Measurements from ENCODE around the gene RBCK1. TPM values are rescaled to one million over a fixed set of nuclear protein-coding genes. Genes with fewer than 3 reads are reported as not detected.
A peak's percentile ranks its signal among the peaks of the same experiment; 100 is the strongest.

RBCK1 gene
- polyA plus RNA-seq, 3 donors, result 66.8 to 110 (median 70.8) TPM

- H3K4me1 ChIP-seq (ENCODE audit: control insufficient read depth in 1 of 2, insufficient read depth in 2 of 2, low read length in 2 of 2), result no peaks in the 10 kb centered on the region
- no peaks in the 10 kb centered on the region for H3K27me3 Mint-ChIP-seq (ENCODE audit: low read depth in 3 of 3)
- no peak overlapping the region for H3K27ac Mint-ChIP-seq
- H3K36me3 ChIP-seq (replicated peaks in 1 of 2; ENCODE audit: control insufficient read depth in 1 of 2, insufficient read depth in 2 of 2, low read length in 2 of 2), result peaks cover 0 to 8% of the 10 kb centered on the region in 2 donors
- no peak overlapping the region for H3K4me3 ChIP-seq (replicated peaks in 1 of 3; ENCODE audit: low read depth in 2 of 3, low read length in 3 of 3)
- no peak overlapping the region for H3K27ac ChIP-seq (ENCODE audit: low read depth in 1 of 2, low read length in 2 of 2)
- no peak overlapping the region for H3K4me2 ChIP-seq (replicated peaks; ENCODE audit: extremely low read depth, low read length, poor library complexity, severe bottlenecking)
- TF ChIP-seq, protein P1, sequence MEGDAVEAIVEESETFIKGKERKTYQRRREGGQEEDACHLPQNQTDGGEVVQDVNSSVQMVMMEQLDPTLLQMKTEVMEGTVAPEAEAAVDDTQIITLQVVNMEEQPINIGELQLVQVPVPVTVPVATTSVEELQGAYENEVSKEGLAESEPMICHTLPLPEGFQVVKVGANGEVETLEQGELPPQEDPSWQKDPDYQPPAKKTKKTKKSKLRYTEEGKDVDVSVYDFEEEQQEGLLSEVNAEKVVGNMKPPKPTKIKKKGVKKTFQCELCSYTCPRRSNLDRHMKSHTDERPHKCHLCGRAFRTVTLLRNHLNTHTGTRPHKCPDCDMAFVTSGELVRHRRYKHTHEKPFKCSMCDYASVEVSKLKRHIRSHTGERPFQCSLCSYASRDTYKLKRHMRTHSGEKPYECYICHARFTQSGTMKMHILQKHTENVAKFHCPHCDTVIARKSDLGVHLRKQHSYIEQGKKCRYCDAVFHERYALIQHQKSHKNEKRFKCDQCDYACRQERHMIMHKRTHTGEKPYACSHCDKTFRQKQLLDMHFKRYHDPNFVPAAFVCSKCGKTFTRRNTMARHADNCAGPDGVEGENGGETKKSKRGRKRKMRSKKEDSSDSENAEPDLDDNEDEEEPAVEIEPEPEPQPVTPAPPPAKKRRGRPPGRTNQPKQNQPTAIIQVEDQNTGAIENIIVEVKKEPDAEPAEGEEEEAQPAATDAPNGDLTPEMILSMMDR (IDR thresholded peaks at IDR 0.05), result no peak
- DNase-seq, result no peak
- intact Hi-C loops (cut with micrococcal nuclease), result no loop called here
- H3K9me3 Mint-ChIP-seq, result no peaks in the 10 kb centered on the region
- peaks cover 77% of the 10 kb centered on the region for H4K20me1 ChIP-seq (ENCODE audit: insufficient read depth, low read length)
- no peak overlapping the region for H3K9ac ChIP-seq (ENCODE audit: insufficient read depth, low read length, poor library complexity, severe bottlenecking)
- H3K27me3 ChIP-seq (ENCODE audit: control insufficient read depth in 2 of 2, insufficient read depth in 2 of 2, low read length in 2 of 2), result no peaks in the 10 kb centered on the region
- H3K4me1 Mint-ChIP-seq, result peaks cover 9% of the 10 kb centered on the region
- peaks cover 0 to 15% of the 10 kb centered on the region in 2 donors for H3K36me3 Mint-ChIP-seq
- peaks cover 83% of the 10 kb centered on the region for H3K79me2 ChIP-seq (ENCODE audit: insufficient read depth, low read length)
- no peaks in the 10 kb centered on the region for H3K9me3 ChIP-seq (replicated peaks in 1 of 2; ENCODE audit: control insufficient read depth in 1 of 2, insufficient read depth in 1 of 2, low read length in 2 of 2)
- WGBS (ENCODE audit: insufficient coverage), result 86% methylated on average over 1 of the region's 3 CpGs
- no peak overlapping the region for H2AFZ ChIP-seq (ENCODE audit: insufficient read depth, low read depth, low read length, poor library complexity, severe bottlenecking)
- no peak overlapping the region for H3K4me3 Mint-ChIP-seq
Observed at GRCh38 chr20:454951-455350, 46.9 kb downstream of the RBCK1 start.

- Histone ChIP-seq H3K27me3 (ENCODE audit: control insufficient read depth in 2 of 2, insufficient read depth in 2 of 2, low read length in 2 of 2) (no peaks in the 10 kb centered on the region), H3K9me3 (replicated peaks in 1 of 2; ENCODE audit: control insufficient read depth in 1 of 2, insufficient read depth in 1 of 2, low read length in 2 of 2) (no peaks in the 10 kb centered on the region), H3K79me2 (ENCODE audit: insufficient read depth, low read length) (peaks cover 77% of the 10 kb centered on the region), H3K4me2 (replicated peaks; ENCODE audit: extremely low read depth, low read length, poor library complexity, severe bottlenecking) (no peak overlapping the region), H3K36me3 (replicated peaks in 1 of 2; ENCODE audit: control insufficient read depth in 1 of 2, insufficient read depth in 2 of 2, low read length in 2 of 2) (no peaks in the 10 kb centered on the region), H3K4me1 (ENCODE audit: control insufficient read depth in 1 of 2, insufficient read depth in 2 of 2, low read length in 2 of 2) (peaks cover 22 to 27% of the 10 kb centered on the region in 2 donors), H3K27ac (ENCODE audit: low read depth in 1 of 2, low read length in 2 of 2) (no peak overlapping the region), H3K4me3 (replicated peaks in 1 of 3; ENCODE audit: low read depth in 2 of 3, low read length in 3 of 3) (no peak overlapping the region), H4K20me1 (ENCODE audit: insufficient read depth, low read length) (peaks cover 67% of the 10 kb centered on the region), H2AFZ (ENCODE audit: insufficient read depth, low read depth, low read length, poor library complexity, severe bottlenecking) (no peak overlapping the region), H3K9ac (ENCODE audit: insufficient read depth, low read length, poor library complexity, severe bottlenecking) (no peak overlapping the region)
- Mint-ChIP-seq H3K4me3 (no peak overlapping the region), H3K27me3 (ENCODE audit: low read depth in 3 of 3) (peaks cover 0 to 5% (median 0%) of the 10 kb centered on the region in 3 donors), H3K36me3 (peaks cover 0 to 3% of the 10 kb centered on the region in 2 donors), H3K9me3 (no peaks in the 10 kb centered on the region), H3K27ac (peak overlapping the region in 3 of 7 donors; percentile 36 to 64 (median 55)), H3K4me1 (peaks cover 32% of the 10 kb centered on the region)
- intact Hi-C loops (cut with micrococcal nuclease), result no loop called here
- TF ChIP-seq, protein P1 (IDR thresholded peaks at IDR 0.05), result no peak
- no peak for DNase-seq
- WGBS (ENCODE audit: insufficient coverage), result no CpG with 5 or more reads among the region's 6 CpGs
Observed at GRCh38 chr20:458776-459175, 50.7 kb downstream of the RBCK1 start.

Measured in CD14-positive monocyte (primary cell).